ENCODE measurements around the gene COL8A1.

The COL8A1 gene

DNA sequence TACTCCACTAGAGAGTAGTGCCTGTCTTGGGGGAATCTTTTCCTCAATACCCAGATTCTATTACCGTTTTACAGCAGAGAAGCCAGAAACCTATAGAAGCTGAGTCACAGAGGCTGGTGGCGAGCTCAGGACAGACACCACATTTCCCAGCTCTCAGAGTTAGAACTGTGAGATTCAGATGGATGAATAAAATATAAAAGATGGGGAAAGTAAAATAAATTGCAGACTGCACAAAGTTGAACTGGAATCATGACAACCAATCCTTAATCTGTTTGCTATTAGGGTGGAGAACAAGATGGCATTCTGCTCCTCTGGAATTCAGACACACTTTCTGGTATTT is 138.8 kb downstream of the COL8A1 start:
- H3K27ac ChIP-seq: no peak overlapping the region
- DNase-seq (ENCODE audit: low read depth, low spot score): no peak

- no peak for DNase-seq (ENCODE audit: low read depth, low spot score)
- H3K27ac ChIP-seq: no peak overlapping the region
Observed at GRCh38 chr3:99777708-99778107, 139.3 kb downstream of the COL8A1 start.

DNA sequence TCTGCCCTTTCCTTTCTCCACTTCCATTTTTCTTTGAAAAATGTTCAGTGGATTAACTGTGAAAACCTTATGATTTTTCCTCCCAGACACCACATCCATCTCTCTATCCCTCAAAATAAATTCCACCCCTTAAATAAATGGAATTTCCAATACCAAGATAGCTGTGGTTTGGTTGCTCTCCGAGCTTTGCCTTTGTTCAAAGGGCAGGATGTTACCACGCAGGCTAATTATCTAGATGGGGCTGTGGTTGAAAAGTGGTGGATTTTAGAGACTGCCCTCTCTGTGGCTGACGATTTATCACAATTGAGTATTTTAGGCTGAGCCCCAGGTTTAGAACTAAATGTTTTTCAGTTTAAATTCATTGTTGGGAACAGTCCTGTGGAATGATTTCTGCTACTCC is 142.4 kb downstream of the COL8A1 start:
- no peak overlapping the region for H3K27ac ChIP-seq
- no peak for DNase-seq (ENCODE audit: low read depth, low spot score)

DNA sequence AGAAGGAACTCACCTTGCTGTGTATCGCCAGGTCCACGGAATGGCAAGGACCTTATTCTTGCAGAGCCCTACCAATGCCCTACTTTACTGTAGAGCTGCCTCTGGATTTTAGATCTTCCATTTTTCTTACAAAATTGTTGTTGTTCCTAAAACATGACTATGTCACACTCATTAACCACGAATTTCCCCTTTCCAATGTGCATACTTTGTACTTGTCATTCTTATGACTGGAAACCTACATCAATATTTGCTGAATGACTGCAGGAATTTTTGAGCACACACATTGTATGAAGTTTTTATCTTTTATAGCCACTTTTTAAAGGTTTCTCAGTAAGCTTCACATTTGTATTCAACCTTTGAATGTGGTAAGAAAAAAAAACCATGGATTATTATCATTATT is 143.4 kb downstream of the COL8A1 start:
- DNase-seq (ENCODE audit: low read depth, low spot score): no peak

GRCh38 chr3:99783011-99783573 is 144.7 kb downstream of the COL8A1 start:
- H3K27ac ChIP-seq: no peak overlapping the region
- no peak for DNase-seq (ENCODE audit: low read depth, low spot score)

More for the DNA sequence above, 143.4 kb downstream of the COL8A1 start:
- H3K27ac ChIP-seq: no peak overlapping the region

- DNase-seq (ENCODE audit: low read depth, low spot score): peak; percentile 6
- no peak overlapping the region for H3K27ac ChIP-seq
Observed at GRCh38 chr3:99789011-99789721, 150.8 kb downstream of the COL8A1 start.

DNA sequence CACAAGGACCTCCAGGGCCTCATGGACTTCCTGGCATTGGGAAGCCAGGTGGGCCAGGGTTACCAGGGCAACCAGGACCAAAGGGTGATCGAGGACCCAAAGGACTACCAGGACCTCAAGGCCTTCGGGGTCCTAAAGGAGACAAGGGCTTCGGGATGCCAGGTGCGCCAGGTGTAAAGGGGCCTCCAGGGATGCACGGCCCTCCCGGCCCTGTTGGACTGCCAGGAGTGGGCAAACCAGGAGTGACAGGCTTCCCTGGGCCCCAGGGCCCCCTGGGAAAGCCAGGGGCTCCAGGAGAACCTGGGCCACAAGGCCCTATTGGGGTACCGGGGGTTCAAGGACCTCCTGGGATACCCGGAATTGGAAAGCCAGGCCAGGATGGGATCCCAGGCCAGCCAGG is 156.1 kb downstream of the COL8A1 start:
- DNase-seq (ENCODE audit: low read depth, low spot score): no peak
- H3K27ac ChIP-seq: no peak overlapping the region

DNA sequence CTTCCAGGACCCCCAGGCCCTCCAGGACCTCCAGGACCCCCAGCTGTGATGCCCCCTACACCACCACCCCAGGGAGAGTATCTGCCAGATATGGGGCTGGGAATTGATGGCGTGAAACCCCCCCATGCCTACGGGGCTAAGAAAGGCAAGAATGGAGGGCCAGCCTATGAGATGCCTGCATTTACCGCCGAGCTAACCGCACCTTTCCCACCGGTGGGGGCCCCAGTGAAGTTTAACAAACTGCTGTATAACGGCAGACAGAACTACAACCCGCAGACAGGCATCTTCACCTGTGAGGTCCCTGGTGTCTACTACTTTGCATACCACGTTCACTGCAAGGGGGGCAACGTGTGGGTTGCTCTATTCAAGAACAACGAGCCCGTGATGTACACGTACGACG is 157.2 kb downstream of the COL8A1 start:
- DNase-seq (ENCODE audit: low read depth, low spot score): no peak
- H3K27ac ChIP-seq: no peak overlapping the region

GRCh38 chr3:99799422-99799821 is 161.0 kb downstream of the COL8A1 start:
- DNase-seq (ENCODE audit: low read depth, low spot score): no peak
- no peak overlapping the region for H3K27ac ChIP-seq

DNA sequence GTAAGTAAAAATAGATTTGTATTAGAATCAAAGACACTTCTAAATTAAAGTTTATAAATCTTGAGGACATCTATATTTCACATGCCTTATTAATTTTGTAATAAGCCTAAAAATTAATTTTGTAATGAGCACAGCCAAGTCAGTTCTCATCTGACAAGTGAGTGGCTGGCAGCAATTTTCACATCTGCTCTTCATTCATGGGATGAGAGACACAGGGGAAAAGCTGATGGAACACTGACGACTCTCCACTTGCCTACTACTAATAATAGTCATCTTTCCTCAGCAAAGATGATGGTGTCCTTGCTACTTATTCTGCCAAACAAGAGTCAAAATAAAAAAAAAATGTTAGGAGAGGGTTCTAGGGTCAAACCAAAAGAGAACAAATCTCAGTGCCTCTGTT is 164.9 kb downstream of the COL8A1 start:
- DNase-seq (ENCODE audit: low read depth, low spot score): no peak
- H3K27ac ChIP-seq: no peak overlapping the region

GRCh38 chr3:99805160-99805559 is 166.8 kb downstream of the COL8A1 start:
- H3K27ac ChIP-seq: no peak overlapping the region
- no peak for DNase-seq (ENCODE audit: low read depth, low spot score)

DNA sequence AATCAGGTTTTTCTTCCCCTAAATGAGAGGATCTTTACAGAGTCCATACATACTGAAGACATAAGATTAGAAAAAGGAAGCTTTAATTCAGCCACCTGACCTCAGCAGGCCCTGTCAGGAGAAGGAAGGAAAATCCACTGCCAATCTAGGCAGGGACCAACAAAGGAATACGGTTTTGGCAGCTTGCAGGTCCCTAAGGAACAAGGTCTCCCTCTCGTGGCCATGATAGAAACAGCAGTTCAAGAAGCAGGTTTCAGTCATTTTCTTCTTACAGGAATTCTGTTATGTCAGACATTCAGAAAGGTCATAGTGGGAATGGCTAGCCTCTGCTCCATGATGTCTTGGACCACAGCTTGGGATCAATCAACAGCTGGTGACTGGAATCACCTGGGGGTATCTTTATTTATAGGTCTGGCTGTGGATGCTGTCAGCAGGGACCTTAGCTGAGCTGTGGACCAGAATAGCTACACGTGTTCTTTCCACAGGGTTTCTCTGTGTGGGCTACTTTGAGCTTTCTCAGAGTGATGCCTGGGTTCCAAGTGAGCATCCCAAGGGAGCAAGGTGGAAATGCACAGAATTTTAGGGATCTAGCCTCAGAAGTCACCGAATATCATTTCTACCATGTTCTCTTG is 169.9 kb downstream of the COL8A1 start:
- DNase-seq (ENCODE audit: low read depth, low spot score): peak; percentile 29
- H3K27ac ChIP-seq: no peak overlapping the region

DNA sequence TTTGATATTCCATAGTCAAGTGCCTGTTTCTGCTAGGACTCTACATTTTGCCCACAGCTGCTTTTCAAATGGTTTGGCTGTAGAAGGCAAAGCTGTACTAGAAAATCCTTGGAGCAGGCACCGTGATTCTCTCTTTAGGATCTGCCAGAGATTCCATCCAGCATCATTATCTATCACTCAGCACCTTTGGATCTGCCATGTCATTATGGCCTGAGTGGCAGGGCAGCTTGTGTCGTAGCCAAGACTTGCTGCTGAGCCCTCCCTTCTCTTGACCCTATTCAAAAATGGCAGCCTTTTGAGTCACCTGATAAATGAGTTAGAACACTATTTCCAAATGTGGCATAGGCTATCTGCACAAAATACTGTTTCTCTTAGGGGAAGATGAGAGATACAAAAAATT is 171.2 kb downstream of the COL8A1 start:
- H3K27ac ChIP-seq: no peak overlapping the region
- DNase-seq (ENCODE audit: low read depth, low spot score): no peak

DNA sequence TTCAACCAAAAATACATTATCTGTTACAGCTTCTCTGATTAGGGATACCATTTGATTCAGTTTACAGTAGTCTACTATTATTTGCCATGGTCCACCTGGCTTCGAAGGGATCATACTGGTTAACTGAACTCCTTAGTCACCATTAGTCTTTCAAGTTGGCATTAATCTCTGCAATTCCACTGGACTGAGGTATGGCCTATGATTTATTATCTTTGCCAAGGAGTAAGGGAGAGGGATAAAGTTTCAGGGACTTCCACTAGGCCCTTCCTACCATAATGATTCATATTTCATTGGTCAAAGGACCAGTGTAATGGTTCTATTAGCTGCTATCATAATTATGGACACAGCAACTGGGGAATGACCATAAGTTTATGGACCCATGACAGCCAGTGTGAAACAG is 172.0 kb downstream of the COL8A1 start:
- H3K27ac ChIP-seq: no peak overlapping the region
- no peak for DNase-seq (ENCODE audit: low read depth, low spot score)

GRCh38 chr3:99817047-99817436 is 178.6 kb downstream of the COL8A1 start:
- H3K27ac ChIP-seq: peak overlapping the region; percentile 67
- DNase-seq (ENCODE audit: low read depth, low spot score): no peak

- peak; percentile 54 for DNase-seq (ENCODE audit: low read depth, low spot score)
- peak within 1 kb of the TSS; percentile 67 for H3K27ac ChIP-seq
Observed at GRCh38 chr3:99817437-99818240, 179.2 kb downstream of the COL8A1 start, which contains the start of gene CMSS1. Gene CMSS1 (plus strand): TSS chr3:99817862.

GRCh38 chr3:99818818-99819217 is 180.4 kb downstream of the COL8A1 start:
- DNase-seq (ENCODE audit: low read depth, low spot score): no peak
- no peak overlapping the region for H3K27ac ChIP-seq

DNA sequence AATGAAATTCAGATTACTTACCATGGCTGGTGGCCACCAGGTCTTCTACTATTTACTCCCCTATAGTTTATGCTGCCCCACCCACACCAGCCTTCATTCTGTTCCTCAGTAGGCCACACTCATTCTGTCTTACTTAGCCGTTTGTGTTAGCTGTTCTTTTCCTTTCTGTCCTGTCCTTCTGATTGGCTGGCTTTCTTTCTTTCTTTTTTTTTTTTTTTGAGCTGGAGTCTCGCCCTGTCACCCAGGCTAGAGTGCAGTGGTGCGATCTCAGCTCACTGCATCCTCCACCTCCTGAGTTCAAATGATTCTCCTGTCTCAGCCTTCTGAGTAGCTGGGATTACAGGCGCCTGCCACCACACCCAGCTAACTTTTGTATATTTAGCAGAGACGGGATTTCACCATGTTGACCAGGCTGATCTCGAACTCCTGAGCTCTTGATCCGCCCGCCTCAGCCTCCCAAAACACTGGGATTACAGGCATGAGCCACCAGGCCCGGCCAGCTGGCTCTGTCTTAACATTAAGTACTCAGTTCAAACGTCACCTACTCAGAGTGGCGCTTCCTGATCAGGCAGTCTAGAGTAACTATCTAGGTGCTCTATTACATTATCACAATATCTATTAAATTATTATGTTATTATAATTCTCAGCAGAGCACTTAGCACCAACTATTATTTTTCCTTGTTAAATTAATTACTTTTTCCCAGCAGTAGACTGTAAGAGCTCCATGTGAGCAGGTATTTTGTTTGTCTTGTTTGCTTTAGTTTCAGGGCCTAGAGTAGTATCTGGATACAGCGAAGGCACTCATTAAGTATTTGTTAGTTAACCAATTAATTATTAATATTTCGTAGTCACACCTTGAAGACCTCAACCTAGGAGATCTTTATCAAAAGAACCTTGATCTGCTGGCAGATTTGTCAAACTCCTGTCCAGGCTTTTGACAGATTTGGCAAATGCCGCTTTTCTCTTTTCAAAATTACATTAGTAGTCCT is 185.6 kb downstream of the COL8A1 start:
- H3K27ac ChIP-seq: no peak overlapping the region
- DNase-seq (ENCODE audit: low read depth, low spot score): no peak

GRCh38 chr3:99825004-99825640 is 186.7 kb downstream of the COL8A1 start:
- H3K27ac ChIP-seq: no peak overlapping the region

More at GRCh38 chr3:99825004-99825640, 186.7 kb downstream of the COL8A1 start:
- no peak for DNase-seq (ENCODE audit: low read depth, low spot score)

All from epithelial cell of prostate (primary cell).